Stimulated activated CD4-positive, alpha-beta T cell treated with anti-CD3 and anti-CD28 coated beads, Interleukin-4, amount 100 ng/mL, for 4 hours (primary cell): ENCODE measurements around the gene DCHS1.

Experiments
- DNase-seq, 2 experiments: peaks; one replicate each; pipeline ENCODE4 v3.0.0-alpha.2; 2020

DCHS1 gene

DNA sequence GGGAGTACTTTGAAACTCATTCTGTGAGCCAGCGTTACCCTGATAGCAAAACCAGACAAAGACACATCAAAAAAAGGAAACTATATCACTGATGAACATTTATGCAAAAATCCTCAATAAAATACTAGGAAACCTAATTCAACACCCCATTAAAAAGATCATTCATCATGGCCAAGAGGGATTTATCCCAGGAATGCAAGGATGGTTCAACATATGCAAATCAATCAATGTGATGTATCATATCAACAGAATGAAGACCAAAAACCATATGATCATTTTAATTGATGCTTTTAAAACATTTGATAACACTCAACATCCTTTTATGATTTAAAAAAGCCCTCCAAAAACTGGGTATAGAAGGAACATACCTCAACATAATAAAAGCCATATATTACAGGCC, 72.0 kb downstream of the DCHS1 start:
- DNase-seq: no peak

DNA sequence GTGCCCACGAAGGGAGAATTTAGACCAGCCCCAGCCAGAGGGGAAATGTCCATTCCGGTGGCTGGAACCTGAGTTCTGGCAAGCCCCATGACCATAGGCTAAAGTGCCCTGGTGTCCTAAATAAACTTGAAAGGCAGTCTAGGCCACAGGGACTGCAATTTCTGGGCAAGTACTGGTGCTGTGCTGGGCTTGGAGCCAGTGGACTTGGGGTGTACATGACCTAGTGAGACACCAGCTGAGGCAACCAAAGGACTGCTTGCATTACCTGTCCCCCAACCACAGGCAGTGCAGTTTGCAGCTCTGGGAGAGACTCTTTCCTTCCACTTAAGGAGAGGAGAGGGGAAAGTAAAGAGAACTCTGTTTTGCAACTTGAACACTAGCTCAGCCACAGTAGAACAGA, 75.9 kb downstream of the DCHS1 start:
- no peak for DNase-seq

DNA sequence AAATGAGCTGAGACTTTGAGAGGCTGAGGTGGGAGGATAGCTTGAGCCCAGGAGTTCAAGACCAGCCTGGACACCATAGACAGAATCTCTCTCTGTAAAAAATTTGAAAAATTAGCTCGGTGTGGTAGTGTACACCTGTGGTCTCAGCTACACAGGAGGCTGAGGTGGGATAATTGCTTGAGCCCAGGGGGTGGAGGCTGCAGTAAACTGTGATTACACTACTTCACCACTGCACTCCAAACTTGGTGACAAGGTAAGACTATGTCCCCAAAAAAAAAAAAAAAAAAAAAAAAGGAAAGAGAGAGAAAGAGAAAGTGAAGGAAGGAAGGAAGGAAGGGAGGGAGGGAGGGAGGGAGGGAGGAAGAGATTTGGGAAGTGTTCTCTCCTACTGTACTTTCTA, 77.5 kb downstream of the DCHS1 start:
- no peak for DNase-seq

- DNase-seq: no peak
Measured at GRCh38 chr11:6576471-6577373, 78.9 kb downstream of the DCHS1 start.

- DNase-seq: no peak
Measured at GRCh38 chr11:6574816-6575715, 80.5 kb downstream of the DCHS1 start.

DNA sequence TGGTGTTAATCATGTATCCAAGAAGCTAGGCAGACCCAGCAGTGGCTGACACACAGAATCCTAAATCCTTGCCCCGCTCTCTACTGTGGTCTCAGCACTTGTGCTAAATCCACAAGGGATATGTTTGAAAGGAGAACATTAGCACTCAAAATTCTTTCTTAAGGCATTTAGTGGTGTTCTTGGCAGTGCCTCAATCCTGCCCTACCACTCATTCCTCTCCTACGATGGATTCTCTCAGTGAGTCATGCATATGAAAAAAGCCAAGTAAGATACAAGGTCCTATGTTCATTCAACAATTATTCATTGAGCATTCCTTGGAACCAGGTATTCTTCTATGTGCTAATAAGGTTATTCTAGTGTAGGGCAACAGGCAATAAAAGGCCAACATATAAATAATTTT, 83.4 kb downstream of the DCHS1 start:
- DNase-seq: no peak

GRCh38 chr11:6571434-6572008, 84.1 kb downstream of the DCHS1 start:
- DNase-seq: no peak
